GM19099 (cell line): ENCODE data around the gene ZNF99.

Experiments
- POLR2A ChIP-seq: IDR thresholded peaks from 3 replicates; pipeline ENCODE4 v1.6.1; 2011; ENCODE audit warnings: low read depth; ENCODE audit not compliant: insufficient read length; ENCODE audit errors: extremely low read depth

ZNF99 gene

DNA sequence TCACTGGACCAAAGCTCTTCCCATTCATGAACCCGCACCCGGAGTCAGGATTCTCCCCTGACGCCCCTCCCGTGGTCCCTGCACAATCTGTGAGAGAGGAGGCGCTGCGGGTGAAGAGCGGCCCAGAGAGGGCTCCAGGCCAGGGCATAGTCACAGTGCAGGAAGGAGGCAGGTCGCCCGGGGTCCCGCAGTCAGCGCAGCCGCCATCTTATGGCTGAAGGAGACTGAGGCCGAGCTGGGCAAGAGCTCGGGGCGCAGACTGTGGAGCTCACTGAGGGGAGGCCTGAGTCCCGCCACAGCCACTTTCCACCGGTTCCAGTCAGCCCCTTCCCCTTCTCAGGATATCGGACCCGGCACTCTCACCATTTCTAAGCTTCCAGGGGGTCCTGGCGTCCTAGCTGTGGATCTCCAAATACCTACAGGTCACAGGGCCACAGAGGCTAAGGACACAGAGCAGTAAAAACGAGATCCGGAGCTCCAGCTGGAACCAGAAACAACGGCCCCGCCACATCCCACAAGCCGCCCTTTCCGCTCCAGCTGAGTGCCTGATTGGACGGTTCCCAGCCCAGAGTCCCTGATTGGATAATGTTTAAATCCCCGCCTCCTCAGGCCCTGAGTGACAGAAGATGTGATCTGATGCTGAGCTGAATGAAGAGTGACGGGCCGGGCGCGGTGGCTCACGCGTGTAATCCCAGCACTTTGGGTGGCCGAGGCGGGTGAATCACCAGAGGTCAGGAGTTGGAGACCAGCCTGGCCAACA is at the start of gene ZNF99:
Gene ZNF99 (minus strand): TSS at position 501 of the 760 bp plus-strand sequence. CDS start 135 bp downstream, at position 366.
- no peak for TF ChIP-seq POLR2A

DNA sequence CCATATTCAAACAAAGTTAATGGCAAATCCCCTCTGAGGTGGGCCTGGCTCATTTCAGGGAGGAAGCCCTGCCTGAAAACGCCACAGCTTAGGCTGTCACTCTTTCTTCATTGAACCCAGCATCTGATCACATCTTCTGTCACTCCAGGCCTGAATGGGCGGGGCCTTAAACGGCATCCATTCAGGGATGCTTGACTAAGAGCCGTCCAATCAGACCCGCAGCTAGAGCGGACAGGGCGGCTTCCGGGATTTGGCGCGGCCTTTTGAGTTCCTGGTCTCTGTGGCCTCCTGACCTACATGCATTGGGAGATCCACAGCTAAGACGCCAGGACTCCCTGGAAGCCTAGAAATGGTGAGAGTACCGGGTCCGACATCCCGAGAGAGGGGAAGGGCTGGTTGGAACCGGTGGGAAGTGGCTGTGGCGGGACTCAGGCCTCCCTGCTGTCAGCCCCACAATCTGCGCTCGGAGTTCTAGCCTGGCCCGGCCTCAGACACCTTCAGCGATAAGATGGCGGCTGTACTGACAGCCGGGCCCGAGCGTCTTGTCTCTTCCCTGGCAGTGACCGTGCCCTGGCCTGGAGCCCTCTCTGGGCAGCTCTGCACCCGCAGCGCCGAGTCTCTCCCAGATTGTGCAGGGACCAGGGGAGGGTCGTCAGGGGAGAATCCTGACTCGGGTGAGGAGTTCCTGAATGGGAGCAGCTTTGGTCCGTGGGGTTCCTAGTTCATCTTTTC is 48.2 kb upstream of the ZNF99 start, which contains the start of gene ZNF723:
Gene ZNF723 (plus strand): TSS at position 261 of the 732 bp plus-strand sequence. CDS start 89 bp downstream, at position 350.
- TF ChIP-seq POLR2A = no peak

DNA sequence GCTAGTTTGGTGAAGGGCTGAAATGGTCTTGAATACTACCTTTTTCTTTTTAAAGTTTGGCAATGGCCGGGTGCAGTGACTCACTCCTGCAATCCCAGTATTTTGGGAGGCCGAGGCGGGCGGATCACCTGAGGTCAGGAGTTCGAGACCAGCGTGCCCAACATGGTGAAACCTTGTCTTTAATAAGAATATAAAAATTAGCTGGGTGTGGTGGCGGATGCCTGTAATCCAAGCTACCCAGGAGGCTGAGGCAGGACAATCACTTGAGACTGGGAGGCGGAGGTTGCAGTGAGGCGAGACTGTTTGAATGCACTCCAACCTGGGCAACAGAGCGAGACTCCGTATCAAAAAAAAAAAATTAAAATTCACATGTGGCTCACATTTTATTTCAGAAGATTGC is 47.3 kb upstream of the ZNF99 start:
- no peak for TF ChIP-seq POLR2A

DNA sequence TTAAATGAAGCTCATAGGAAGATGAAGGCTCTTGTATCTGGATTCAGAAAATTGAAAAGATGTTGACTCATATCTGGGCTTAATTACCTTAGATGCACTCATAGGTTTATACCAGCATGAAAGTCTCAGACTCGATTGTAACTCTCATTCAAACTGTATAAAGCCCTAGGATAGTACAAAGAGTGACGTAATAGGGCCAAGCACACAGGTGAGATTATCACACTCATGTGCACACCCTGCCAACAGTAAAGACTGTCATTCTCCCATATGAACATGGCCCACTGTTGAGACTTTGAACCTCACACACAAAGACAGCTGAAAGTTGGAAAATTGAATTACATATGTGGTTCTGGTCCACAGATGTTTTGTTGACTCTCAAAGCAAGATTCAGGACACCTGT is 30.2 kb upstream of the ZNF99 start:
- no peak for TF ChIP-seq POLR2A

DNA sequence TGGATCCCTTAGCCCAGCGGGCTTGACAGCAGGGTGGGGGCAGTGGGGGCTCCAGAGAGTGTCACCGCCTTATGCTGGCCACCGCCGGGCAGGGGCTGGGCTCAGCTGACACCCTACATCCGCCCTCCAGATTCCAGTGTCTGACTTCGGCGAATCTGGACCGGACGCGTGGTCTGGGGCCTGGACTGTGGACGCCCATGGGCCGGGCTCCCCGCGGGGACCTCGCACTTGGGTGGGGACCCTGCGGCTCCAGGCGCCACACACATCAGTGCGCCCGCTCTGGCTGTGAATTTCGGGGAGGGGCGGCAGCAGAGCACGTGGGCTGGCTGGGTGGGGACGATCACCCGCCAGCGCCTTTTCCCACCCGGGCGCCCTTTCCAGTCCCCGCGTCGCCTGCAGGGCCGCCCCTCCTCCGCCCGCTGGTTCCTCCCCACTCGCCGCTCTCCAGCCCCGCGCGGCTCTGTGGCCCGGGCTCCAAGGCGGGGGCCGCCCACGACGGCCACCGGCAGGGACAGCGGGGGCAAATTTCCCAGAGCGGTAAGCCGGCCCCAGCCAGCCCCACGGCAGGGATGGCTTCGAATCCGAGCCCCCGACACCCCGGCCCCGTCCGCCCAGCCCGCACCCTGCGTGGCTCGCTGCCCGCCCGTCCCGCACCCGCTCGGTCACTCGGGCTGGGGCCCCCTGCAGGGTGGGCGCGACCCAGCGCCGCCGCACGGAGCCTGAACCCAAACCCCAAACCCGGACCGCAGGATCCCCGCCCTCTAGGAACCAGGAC is 23.3 kb upstream of the ZNF99 start:
- no peak for TF ChIP-seq POLR2A

- no peak for TF ChIP-seq POLR2A
Observed at GRCh38 chr19:22806418-22806817, 22.5 kb upstream of the ZNF99 start.

DNA sequence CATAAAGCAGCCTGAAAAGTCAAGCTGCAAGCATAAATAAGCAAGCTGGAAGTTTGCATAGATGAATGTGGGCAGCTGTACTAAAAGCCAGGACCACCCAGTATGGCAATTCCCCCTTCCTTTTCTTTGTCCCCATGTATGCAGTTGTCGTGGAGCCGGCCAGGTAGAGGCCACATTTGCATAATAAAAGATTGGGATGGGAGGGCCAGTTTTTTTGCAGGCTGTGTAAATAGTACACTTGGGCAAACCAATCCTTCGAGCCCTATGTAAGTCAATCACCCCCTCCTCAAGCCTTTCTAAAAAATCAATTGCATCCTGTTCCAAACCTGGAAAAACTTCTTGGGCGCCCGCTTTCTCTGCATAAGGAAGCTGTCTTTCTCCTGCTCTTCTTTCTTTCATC is 13.1 kb upstream of the ZNF99 start:
- TF ChIP-seq POLR2A = no peak

GRCh38 chr19:22735911-22736645 is 47.9 kb downstream of the ZNF99 start:
- TF ChIP-seq POLR2A = no peak

DNA sequence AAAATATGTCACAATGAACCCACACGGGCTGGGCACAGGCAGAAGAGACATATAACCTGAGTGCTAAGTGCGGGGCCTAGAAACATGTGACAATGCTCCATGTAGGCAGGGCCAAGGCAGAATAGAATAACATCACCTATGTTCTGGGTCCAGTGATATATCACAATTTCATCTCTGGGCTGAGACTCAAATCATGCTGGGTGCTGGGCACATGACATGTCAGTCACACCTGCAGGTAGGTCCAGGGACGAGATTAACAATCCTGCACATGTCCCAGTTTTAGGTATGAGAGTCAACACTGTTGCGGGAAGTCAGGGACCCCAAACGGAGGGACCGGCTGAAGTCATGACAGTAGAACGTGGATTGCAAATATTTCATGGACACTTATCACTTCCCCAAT is 50.3 kb downstream of the ZNF99 start:
- no peak for TF ChIP-seq POLR2A

DNA sequence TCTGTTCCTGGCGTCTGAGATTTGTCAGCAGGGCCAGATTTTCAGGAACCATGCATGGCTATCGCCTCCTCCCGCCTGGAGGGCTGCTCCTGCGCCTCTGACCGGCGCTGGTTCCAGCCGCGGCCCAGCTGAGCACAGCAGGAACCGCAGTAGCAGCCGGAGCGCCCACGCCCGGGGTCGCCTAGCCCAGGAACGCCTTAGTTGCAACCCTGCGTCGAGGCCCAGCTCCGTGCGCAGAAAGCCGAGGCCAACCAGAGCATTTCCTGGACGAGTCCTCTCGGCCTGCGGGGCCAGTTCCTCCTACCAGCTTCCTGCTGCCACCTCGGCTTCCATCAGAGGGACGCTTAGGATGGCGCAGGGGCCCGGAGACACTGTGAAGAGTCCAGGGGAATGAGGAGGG is 75.0 kb downstream of the ZNF99 start:
- no peak for TF ChIP-seq POLR2A
